K562 (cell line): ENCODE results near the gene CKS2. TPM values are rescaled to one million over a fixed set of nuclear protein-coding genes. Genes with fewer than 3 reads are reported as not detected.

Source experiments
- ATF2 ChIP-seq: sonication (generic); formaldehyde crosslinking; IDR thresholded peaks from 2 replicates; pipeline ENCODE4 v1.8.1; 2022; ENCODE audit warnings: missing genetic modification reagents
- BRD4 ChIP-seq: fragments of 200-600 bp; sonication (generic); IDR thresholded peaks from 2 replicates; pipeline ENCODE4 v1.6.1; 2017; ENCODE audit warnings: inconsistent platforms
- CAMTA2 ChIP-seq: fragments of 250-450 bp; sonication (Bioruptor Pico); conservative IDR thresholded peaks from 2 replicates; pipeline ENCODE4 v1.5.1; 2022
- CBX5 ChIP-seq: IDR thresholded peaks from 2 replicates; pipeline ENCODE4 v1.6.1; 2014; ENCODE audit warnings: low read depth, borderline replicate concordance
- ELF2 ChIP-seq: fragments of 250-450 bp; sonication (Bioruptor Pico); IDR thresholded peaks from 2 replicates; pipeline ENCODE4 v1.5.0; 2021; ENCODE audit warnings: mild to moderate bottlenecking
- ESRRA ChIP-seq: fragments of 450-650 bp; IDR thresholded peaks from 2 replicates; pipeline ENCODE4 v1.6.1; 2014; ENCODE audit warnings: low read depth, mild to moderate bottlenecking, moderate library complexity, borderline replicate concordance
- FOXM1 ChIP-seq, 2 experiments: fragments of 450-650 bp in 1 of 2; sonication (generic) in 1 of 2; formaldehyde crosslinking in 1 of 2; IDR thresholded peaks; 2 replicates each; pipeline versions ENCODE4 v1.6.1 to v1.9.0; 2017 to 2022; ENCODE audit warnings: low read depth in 2 of 2, mild to moderate bottlenecking in 2 of 2, missing genetic modification reagents in 1 of 2, moderate library complexity in 1 of 2
- HDGF ChIP-seq: fragments of 450-650 bp; IDR thresholded peaks from 2 replicates; pipeline ENCODE4 v1.6.1; 2016
- HMGN3 ChIP-seq: IDR thresholded peaks from 2 replicates; pipeline ENCODE4 v1.6.1; 2011; ENCODE audit warnings: borderline replicate concordance, low read depth, mild to moderate bottlenecking, mixed read lengths, low read length; ENCODE audit not compliant: insufficient read length; ENCODE audit errors: extremely low read depth
- MAX ChIP-seq: sonication (generic); formaldehyde crosslinking; IDR thresholded peaks from 2 replicates; pipeline ENCODE4 v1.9.0; 2022; ENCODE audit warnings: mild to moderate bottlenecking, missing genetic modification reagents
- MTA3 ChIP-seq: fragments of 450-650 bp; formaldehyde crosslinking; IDR thresholded peaks from 2 replicates; pipeline ENCODE4 v1.6.1; 2017; ENCODE audit warnings: mild to moderate bottlenecking, borderline replicate concordance
- MYC ChIP-seq, 2 experiments: fragments of 250-450 bp in 1 of 2; sonication (Bioruptor Pico) in 1 of 2; IDR thresholded peaks; 2 replicates each; pipeline versions ENCODE4 v1.5.1 to v1.6.1; 2012 to 2021; ENCODE audit warnings: low read depth in 2 of 2, borderline replicate concordance in 1 of 2, improper control_type of control experiment in 1 of 2, low read length in 1 of 2, mild to moderate bottlenecking in 1 of 2, moderate library complexity in 1 of 2
- POLR2AphosphoS5 ChIP-seq: IDR thresholded peaks from 2 replicates; pipeline ENCODE4 v1.6.1; 2011; ENCODE audit warnings: mild to moderate bottlenecking, low read depth, low read length, moderate library complexity; ENCODE audit not compliant: control insufficient read depth, insufficient read depth
- POLR2H ChIP-seq: IDR thresholded peaks from 2 replicates; pipeline ENCODE4 v1.6.1; 2016; ENCODE audit warnings: missing genetic modification characterization, low read depth, mild to moderate bottlenecking, control low read depth, missing compliant biosample characterization, moderate library complexity
- PYGO2 ChIP-seq: fragments of 450-650 bp; IDR thresholded peaks from 2 replicates; pipeline ENCODE4 v1.6.1; 2016; ENCODE audit warnings: mild to moderate bottlenecking, missing genetic modification characterization, moderate library complexity, missing compliant biosample characterization
- RB1 ChIP-seq: fragments of 450-650 bp; IDR thresholded peaks from 2 replicates; pipeline ENCODE4 v1.6.1; 2017; ENCODE audit warnings: low read depth, mild to moderate bottlenecking
- RNF219 ChIP-seq: fragments of 250-450 bp; sonication (Bioruptor Pico); IDR thresholded peaks from 2 replicates; pipeline ENCODE4 v1.5.0; 2022; ENCODE audit warnings: mild to moderate bottlenecking
- SP1 ChIP-seq: sonication (generic); formaldehyde crosslinking; IDR thresholded peaks from 2 replicates; pipeline ENCODE4 v1.8.1; 2022; ENCODE audit warnings: mild to moderate bottlenecking, missing genetic modification reagents
- SRF ChIP-seq, 2 experiments: fragments of 250-450, 450-650 bp in 1 of 2; sonication (Bioruptor Pico) in 1 of 2; sonication (generic) in 1 of 2; formaldehyde crosslinking; IDR thresholded peaks; 2 replicates each; pipeline versions ENCODE4 v1.5.0 to v1.5.1; 2020 to 2022; ENCODE audit warnings: mild to moderate bottlenecking in 1 of 2, missing genetic modification reagents in 1 of 2
- ZSCAN29 ChIP-seq: fragments of 450-650 bp; IDR thresholded peaks from 2 replicates; pipeline ENCODE4 v1.6.1; 2017
- polyA plus RNA-seq, 8 experiments: library from polyadenylated mRNA; depleted of rRNA in 4 of 8; stranded (reverse) in 5 of 8; unstranded in 3 of 8; fragments of >200 nt; fragmentation: Nextera tagmentation in 2 of 8; fragmentation: Illumina TruSeq in 1 of 8; extraction: Ambion mirVana in 2 of 8; extraction: Trizol in 1 of 8; gene quantifications; 2 replicates each; pipeline versions ENCODE4 v1.2.1 to v1.2.3, GENCODE V29; 2011 to 2014; ENCODE audit warnings: inconsistent platforms in 1 of 8, missing spikeins in 1 of 8
- total RNA-seq, 7 experiments: library from RNA; depleted of rRNA in 6 of 7; stranded (reverse); fragments of >200 nt in 6 of 7; fragmentation: Illumina TruSeq in 2 of 7; extraction: Trizol in 2 of 7; gene quantifications; 2 replicates each; pipeline versions ENCODE4 v1.2.1 to v1.2.3, GENCODE V29; 2011 to 2021; ENCODE audit warnings: low replicate concordance in 1 of 7
- TF ChIP-seq, protein P1 (sequence below): fragments of 450-650 bp; IDR thresholded peaks from 2 replicates; pipeline ENCODE4 v1.6.1; 2016; ENCODE audit warnings: borderline replicate concordance

Gene CKS2
- total and polyA plus RNA-seq, 9 of the 15 experiments (the other 6 are each of a cell fraction or from before 2014, with no cell fraction given) = 123 to 941 (median 321) TPM

DNA sequence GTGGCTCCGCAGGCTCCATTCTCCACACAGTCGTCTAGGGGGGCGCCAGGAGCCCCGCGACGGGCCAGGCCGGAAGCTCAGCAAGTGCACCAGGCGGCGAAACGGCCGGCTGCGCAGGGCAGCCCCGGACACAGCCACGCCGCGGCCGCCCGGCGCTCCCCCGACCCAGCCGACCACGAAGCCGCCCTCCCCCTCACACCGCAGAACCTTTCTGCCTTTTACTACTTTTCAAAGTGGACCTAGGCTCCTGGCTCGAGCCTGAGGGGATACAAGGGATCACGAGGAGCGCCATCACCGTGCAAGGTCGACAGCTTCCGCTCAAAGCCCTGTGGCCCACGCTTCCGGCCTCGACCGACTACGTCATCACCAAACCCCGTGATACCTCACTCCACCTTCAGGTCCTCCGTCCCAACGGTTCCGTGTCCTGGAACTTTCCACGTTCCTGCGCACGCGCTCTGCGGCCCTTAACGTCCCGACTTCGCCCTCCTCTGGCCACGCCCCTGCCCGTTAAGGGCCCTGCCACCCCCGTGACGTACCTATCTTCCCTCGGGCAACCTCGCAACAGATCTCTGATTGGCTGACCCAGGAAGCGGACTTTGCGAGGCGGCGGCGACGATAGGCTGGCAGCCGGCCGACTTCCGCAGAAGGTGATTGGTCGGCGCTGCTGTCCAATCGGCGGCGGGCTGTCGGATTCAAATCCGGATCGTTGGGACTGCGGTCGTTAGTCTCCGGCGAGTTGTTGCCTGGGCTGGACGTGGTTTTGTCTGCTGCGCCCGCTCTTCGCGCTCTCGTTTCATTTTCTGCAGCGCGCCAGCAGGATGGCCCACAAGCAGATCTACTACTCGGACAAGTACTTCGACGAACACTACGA lies at the start of gene CKS2 (continued):
- TF ChIP-seq RNF219 (CRISPR knock-in tag) (no peak), ESRRA (peak; percentile 70; the same call in 1 of the 2 replicates), POLR2H (tag) (peak; percentile 96), MAX (CRISPR knock-in tag) (peak; percentile 65), ELF2 (CRISPR knock-in tag) (peak; percentile 80), MYC (IDR thresholded peaks at IDR 0.05; ENCODE audit: low read depth, low read length) (peak; percentile 87), MYC (CRISPR knock-in tag; IDR thresholded peaks at IDR 0.05; ENCODE audit: borderline replicate concordance, low read depth) (no peak), HDGF (no peak), ATF2 (CRISPR knock-in tag) (peak; percentile 77; the same call in 1 of the 2 replicates), CBX5 (no peak), FOXM1 (IDR thresholded peaks at IDR 0.05; ENCODE audit: low read depth) (peak; percentile 93), FOXM1 (CRISPR knock-in tag; IDR thresholded peaks at IDR 0.05; ENCODE audit: low read depth) (no peak), ZSCAN29 (peak; percentile 88), BRD4 (peak; percentile 91), CAMTA2 (CRISPR knock-in tag) (no peak), RB1 (peak; percentile 52; the same call in 1 of the 2 replicates), SP1 (CRISPR knock-in tag) (peak; percentile 75), HMGN3 (peak; percentile 15), MTA3 (0 out of 2 replicates have a peak, but pooled peaks have one; percentile 21), POLR2AphosphoS5 (peak; percentile 96), PYGO2 (no peak), SRF (CRISPR knock-in tag; IDR thresholded peaks at IDR 0.05) (peak in 1 of 2 experiments; percentile 88; a peak in 2 of 4 replicates)
- TF ChIP-seq, protein P1, sequence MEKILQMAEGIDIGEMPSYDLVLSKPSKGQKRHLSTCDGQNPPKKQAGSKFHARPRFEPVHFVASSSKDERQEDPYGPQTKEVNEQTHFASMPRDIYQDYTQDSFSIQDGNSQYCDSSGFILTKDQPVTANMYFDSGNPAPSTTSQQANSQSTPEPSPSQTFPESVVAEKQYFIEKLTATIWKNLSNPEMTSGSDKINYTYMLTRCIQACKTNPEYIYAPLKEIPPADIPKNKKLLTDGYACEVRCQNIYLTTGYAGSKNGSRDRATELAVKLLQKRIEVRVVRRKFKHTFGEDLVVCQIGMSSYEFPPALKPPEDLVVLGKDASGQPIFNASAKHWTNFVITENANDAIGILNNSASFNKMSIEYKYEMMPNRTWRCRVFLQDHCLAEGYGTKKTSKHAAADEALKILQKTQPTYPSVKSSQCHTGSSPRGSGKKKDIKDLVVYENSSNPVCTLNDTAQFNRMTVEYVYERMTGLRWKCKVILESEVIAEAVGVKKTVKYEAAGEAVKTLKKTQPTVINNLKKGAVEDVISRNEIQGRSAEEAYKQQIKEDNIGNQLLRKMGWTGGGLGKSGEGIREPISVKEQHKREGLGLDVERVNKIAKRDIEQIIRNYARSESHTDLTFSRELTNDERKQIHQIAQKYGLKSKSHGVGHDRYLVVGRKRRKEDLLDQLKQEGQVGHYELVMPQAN = 0 out of 2 replicates have a peak, but pooled peaks have one; percentile 24
